Measurements from ENCODE around the gene RASGRF1.
A peak's percentile ranks its signal among the peaks of the same experiment; 100 is the strongest.

The RASGRF1 gene

GRCh38 chr15:79037848-79038247 is 52.7 kb downstream of the RASGRF1 start:
- DNase-seq (ENCODE audit: low spot score) = no peak
- TF ChIP-seq CTCF (IDR thresholded peaks at IDR 0.05; ENCODE audit: extremely low read depth, missing control alignments) = no peak

DNA sequence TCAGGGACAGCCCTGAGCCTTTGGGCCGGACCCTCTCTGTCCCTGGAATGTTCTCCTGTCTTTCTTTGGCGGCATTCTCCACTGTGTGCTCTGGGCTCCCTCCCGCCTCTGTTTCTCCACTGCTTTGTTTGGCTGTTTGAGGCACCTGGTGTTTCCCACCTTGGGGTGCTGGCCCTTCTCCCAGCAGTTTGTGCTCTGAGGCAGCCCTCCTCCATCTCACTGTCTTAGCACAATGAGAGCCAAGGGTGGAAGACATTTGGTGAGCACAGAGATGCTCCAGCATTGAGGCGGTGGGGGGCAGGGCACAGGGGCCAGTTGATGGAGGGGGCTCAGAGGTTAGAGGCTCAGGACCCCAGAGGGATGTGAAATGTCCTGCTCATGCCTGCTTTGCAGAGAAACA is 54.3 kb downstream of the RASGRF1 start:
- TF ChIP-seq CTCF (IDR thresholded peaks at IDR 0.05; ENCODE audit: extremely low read depth, missing control alignments) = no peak
- no peak for DNase-seq (ENCODE audit: low spot score)

DNA sequence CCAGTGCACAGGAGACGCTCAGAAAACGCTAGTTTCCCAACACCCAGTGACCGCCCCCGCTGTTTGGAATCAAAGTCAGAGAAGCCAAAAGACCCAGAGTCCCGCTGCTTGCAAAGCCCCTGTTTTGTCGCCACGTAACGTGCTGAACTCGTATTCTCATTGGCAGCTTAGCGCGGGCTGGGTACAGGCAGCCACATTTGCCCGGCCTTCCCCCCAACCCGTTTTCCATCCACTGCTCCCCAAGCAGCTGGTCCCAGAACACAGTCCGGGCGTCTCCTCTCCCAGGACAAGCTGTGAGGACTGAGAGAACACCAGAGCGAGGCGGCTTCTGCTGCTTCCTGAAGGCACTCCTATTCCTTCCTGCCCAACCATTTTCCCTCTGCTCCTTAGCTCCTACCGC is 54.8 kb downstream of the RASGRF1 start:
- DNase-seq (ENCODE audit: low spot score) = no peak
- TF ChIP-seq CTCF (IDR thresholded peaks at IDR 0.05; ENCODE audit: extremely low read depth, missing control alignments) = no peak

- peak; percentile 26 for DNase-seq (ENCODE audit: low spot score)
- TF ChIP-seq CTCF (IDR thresholded peaks at IDR 0.05; ENCODE audit: extremely low read depth, missing control alignments) = no peak
These were observed 55.4 kb downstream of the RASGRF1 start for GRCh38 chr15:79035111-79035601.

DNA sequence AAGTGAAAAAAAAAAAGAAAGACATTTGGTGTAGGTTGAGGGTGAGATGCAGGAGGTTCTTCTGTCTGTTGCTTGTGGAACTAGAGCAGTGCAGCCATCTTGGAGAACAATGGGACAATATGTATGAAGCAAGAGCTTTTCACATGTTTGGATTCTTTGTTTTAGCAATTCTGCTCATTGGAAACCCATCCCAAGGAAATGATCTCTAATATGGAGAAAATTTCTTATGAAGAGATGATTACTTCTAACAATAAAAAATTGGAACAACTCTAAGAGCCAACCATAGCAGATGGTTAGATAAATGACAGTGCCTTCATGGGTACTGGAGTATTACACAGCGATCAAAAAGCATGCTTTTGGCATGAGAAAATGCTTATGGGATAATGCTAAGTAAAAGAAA is 56.3 kb downstream of the RASGRF1 start:
- no peak for DNase-seq (ENCODE audit: low spot score)
- no peak for TF ChIP-seq CTCF (IDR thresholded peaks at IDR 0.05; ENCODE audit: extremely low read depth, missing control alignments)

DNA sequence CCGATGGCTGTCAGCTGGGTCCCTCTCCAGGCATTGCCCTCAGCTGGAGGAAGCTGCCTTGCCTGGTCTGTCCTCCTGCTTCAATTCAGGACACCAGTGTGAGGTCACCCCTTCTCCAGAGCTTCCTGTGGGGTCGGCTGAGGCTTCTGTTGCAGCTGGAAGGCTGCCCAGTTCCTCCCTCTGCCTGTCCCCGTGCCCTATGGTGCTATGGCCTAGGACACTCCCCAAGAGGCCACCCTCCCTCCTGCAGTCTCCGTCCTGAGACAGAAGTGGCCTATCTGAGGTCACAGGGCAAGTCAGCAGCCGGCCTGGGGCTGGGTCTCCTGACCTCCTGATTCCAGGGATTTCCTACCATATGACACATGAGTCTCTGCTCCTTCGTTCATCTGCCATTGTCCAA is 57.9 kb downstream of the RASGRF1 start:
- TF ChIP-seq CTCF (IDR thresholded peaks at IDR 0.05; ENCODE audit: extremely low read depth, missing control alignments) = no peak
- no peak for DNase-seq (ENCODE audit: low spot score)

GRCh38 chr15:79031821-79032220 is 58.8 kb downstream of the RASGRF1 start:
- TF ChIP-seq CTCF (IDR thresholded peaks at IDR 0.05; ENCODE audit: extremely low read depth, missing control alignments) = no peak
- DNase-seq (ENCODE audit: low spot score) = no peak
